ENCODE measurements around the gene PGR.

The PGR gene

GRCh38 chr11:101166038-101166437, 36.4 kb upstream of the PGR start:
- no peaks in the 10 kb centered on the region for H3K4me1 ChIP-seq (ENCODE audit: insufficient read depth, low read length, severe bottlenecking)
- TF ChIP-seq CTCF (IDR thresholded peaks at IDR 0.05; ENCODE audit: low read length) (no peak), EZH2 (IDR thresholded peaks at IDR 0.05; ENCODE audit: borderline replicate concordance, low read length) (no peak)
- H3K9me2 ChIP-seq (ENCODE audit: low read depth, low read length) = no peaks in the 10 kb centered on the region; the same call in 1 of the 2 replicates
- H3K79me2 ChIP-seq (ENCODE audit: insufficient read depth, low read length) = no peaks in the 10 kb centered on the region
- no peaks in the 10 kb centered on the region for H3K36me3 ChIP-seq (ENCODE audit: insufficient read depth, low read length)
- no peaks in the 10 kb centered on the region for H3F3A ChIP-seq (ENCODE audit: insufficient read depth, low read length)
- no peak overlapping the region for H3K27ac ChIP-seq (ENCODE audit: low read depth, low read length, poor library complexity, severe bottlenecking)
- no peaks in the 10 kb centered on the region for H3K9me3 ChIP-seq (ENCODE audit: low read length)
- H3K27me3 ChIP-seq (ENCODE audit: insufficient read depth, low read length) = no peaks in the 10 kb centered on the region
- H3K4me2 ChIP-seq (ENCODE audit: low read length) = no peak overlapping the region
- no peak overlapping the region for H3K4me3 ChIP-seq (ENCODE audit: low read depth, low read length, poor library complexity, severe bottlenecking)
- H4K20me1 ChIP-seq (ENCODE audit: insufficient read depth, low read length) = no peaks in the 10 kb centered on the region
- H3K9ac ChIP-seq (ENCODE audit: low read length) = no peak overlapping the region
- H2AFZ ChIP-seq (ENCODE audit: low read length) = no peak overlapping the region

- Histone ChIP-seq H3K9ac (ENCODE audit: low read length) (no peak overlapping the region), H3K4me1 (ENCODE audit: insufficient read depth, low read length, severe bottlenecking) (no peaks in the 10 kb centered on the region), H3F3A (ENCODE audit: insufficient read depth, low read length) (no peaks in the 10 kb centered on the region), H3K9me2 (ENCODE audit: low read depth, low read length) (no peaks in the 10 kb centered on the region), H3K27ac (ENCODE audit: low read depth, low read length, poor library complexity, severe bottlenecking) (no peak overlapping the region), H3K79me2 (ENCODE audit: insufficient read depth, low read length) (no peaks in the 10 kb centered on the region), H3K36me3 (ENCODE audit: insufficient read depth, low read length) (no peaks in the 10 kb centered on the region), H3K27me3 (ENCODE audit: insufficient read depth, low read length) (no peaks in the 10 kb centered on the region), H3K4me2 (ENCODE audit: low read length) (no peak overlapping the region), H3K9me3 (ENCODE audit: low read length) (no peaks in the 10 kb centered on the region), H4K20me1 (ENCODE audit: insufficient read depth, low read length) (no peaks in the 10 kb centered on the region), H3K4me3 (ENCODE audit: low read depth, low read length, poor library complexity, severe bottlenecking) (no peak overlapping the region), H2AFZ (ENCODE audit: low read length) (no peak overlapping the region)
- TF ChIP-seq EZH2 (IDR thresholded peaks at IDR 0.05; ENCODE audit: borderline replicate concordance, low read length) = no peak
- TF ChIP-seq CTCF (IDR thresholded peaks at IDR 0.05; ENCODE audit: low read length) = no peak
These were observed 28.5 kb upstream of the PGR start for GRCh38 chr11:101158119-101158518.

DNA sequence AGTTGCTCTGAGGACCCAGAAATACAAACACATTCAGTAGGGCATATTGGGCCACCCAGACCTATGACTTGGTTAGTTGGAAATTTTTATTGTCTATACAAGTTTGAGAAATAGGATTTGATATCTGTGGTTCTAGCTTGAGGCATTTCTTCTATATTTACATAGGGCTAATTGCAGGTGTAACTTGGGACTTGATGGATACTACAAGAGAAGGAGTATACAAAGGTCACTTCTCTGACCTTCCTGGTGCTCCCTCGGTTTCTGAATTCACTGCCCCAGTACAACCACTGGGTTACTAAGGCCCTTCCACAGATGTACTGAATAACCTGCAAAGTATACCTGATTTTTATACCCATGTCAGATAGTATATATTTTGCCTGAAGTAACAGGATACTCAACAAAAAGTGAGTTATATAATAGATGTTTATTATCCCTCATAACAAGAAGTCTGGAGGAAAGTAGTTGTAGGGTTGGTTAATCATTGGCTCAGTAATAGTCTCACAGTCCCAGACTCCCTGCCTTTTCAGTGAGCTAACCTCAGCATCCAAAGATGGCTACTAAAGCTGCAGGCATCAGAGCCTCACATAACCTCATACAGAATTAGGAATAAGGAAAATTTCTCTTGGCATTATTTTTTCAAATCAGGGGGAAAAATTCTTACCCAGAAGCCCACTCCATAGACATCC, 8.8 kb upstream of the PGR start:
- no peaks in the 10 kb centered on the region for H4K20me1 ChIP-seq (ENCODE audit: insufficient read depth, low read length)
- H3K4me2 ChIP-seq (ENCODE audit: low read length) = no peak overlapping the region
- no peak overlapping the region for H3K9ac ChIP-seq (ENCODE audit: low read length)
- H3K4me3 ChIP-seq (ENCODE audit: low read depth, low read length, poor library complexity, severe bottlenecking) = no peak overlapping the region
- no peaks in the 10 kb centered on the region for H3K4me1 ChIP-seq (ENCODE audit: insufficient read depth, low read length, severe bottlenecking)
- H3K27me3 ChIP-seq (ENCODE audit: insufficient read depth, low read length) = no peaks in the 10 kb centered on the region
- TF ChIP-seq EZH2 (IDR thresholded peaks at IDR 0.05; ENCODE audit: borderline replicate concordance, low read length) (no peak), CTCF (IDR thresholded peaks at IDR 0.05; ENCODE audit: low read length) (no peak)
- no peaks in the 10 kb centered on the region for H3K9me2 ChIP-seq (ENCODE audit: low read depth, low read length)
- no peaks in the 10 kb centered on the region for H3F3A ChIP-seq (ENCODE audit: insufficient read depth, low read length)
- no peak overlapping the region for H3K27ac ChIP-seq (ENCODE audit: low read depth, low read length, poor library complexity, severe bottlenecking)
- no peaks in the 10 kb centered on the region for H3K9me3 ChIP-seq (ENCODE audit: low read length)
- no peaks in the 10 kb centered on the region for H3K36me3 ChIP-seq (ENCODE audit: insufficient read depth, low read length)
- H2AFZ ChIP-seq (ENCODE audit: low read length) = no peak overlapping the region
- H3K79me2 ChIP-seq (ENCODE audit: insufficient read depth, low read length) = no peaks in the 10 kb centered on the region

Measured in OCI-LY1 (cell line).